ENCODE measurements around the gene FITM1.

Gene FITM1

DNA sequence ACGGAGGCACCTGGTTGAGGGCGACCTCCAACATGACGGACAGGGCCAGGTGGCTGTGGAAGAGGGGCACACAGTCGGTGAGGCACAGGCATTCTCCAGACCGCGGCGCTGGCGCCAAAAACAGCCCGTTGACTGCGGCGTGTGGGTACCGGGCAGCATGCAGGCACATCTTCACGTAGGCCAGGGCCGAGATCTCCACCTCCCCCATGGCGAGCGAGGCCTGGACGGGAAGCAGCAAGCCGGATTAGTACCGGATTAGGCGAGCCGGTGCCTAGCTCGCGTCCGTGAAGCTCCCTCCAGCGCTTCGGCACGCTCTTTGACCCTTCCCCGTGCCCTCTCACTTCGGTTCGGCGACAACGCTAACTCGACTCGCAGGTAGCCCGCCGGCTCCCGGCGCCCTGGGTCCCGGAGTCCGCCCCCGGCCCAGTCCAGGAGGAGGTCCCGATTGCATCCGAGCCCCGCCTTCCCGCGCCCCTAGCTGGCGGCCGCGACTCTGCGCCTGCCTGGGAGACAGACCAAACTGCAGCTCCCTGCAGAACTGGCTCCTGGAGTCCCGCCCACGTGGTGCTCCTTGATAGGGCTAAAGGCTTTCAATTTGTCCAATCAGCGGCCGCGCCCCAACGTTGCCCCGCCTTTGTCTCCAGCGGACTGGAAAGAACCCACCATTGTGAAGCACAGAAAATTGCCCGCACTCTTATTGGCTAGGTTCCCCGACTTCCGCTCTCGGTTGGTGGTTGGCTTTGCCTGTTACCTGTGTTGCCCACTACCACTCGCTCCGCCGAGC lies 10.8 kb downstream of the FITM1 start, which contains the start of gene EMC9:
Gene EMC9 (minus strand): TSS at position 495 of the 784 bp plus-strand sequence. CDS start 287 bp downstream, at position 208.
- peak within 1 kb of the TSS; percentile 95 for H3K4me3 ChIP-seq (ENCODE audit: low read depth, low read length)
- H3K4me1 ChIP-seq: no peaks in the 10 kb centered on the region
- H3K27me3 ChIP-seq: no peaks in the 10 kb centered on the region
- TF ChIP-seq CTCF (IDR thresholded peaks at IDR 0.05; ENCODE audit: low read depth, low read length): peak; percentile 27
- H3K9me3 ChIP-seq: no peaks in the 10 kb centered on the region
- DNase-seq: peak; percentile 100
- H3K36me3 ChIP-seq: peaks cover 16% of the 10 kb centered on the region

DNA sequence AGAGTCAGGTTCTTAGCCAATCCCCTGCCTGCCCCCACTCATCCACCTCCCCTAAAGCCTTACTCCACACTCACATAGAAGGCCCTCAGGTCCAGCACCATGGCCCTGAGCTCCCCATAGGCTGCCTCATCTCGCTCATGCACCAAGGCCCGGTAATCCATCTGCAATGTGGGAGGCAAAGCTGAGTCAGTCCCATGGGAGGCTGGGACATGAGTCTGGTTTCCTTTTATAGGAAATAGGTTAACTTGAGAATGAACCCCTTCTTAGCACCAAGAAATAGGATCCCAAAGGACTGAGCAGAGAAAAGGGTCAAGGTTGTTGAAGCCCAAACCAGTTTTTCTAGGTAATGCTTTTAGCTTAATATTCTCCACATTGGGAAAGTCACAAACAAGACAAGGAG lies 13.1 kb downstream of the FITM1 start:
- Histone ChIP-seq H3K4me3 (ENCODE audit: low read depth, low read length) (no peak overlapping the region), H3K27me3 (no peaks in the 10 kb centered on the region), H3K36me3 (peaks cover 11% of the 10 kb centered on the region), H3K4me1 (no peaks in the 10 kb centered on the region), H3K9me3 (no peaks in the 10 kb centered on the region)
- DNase-seq: no peak
- no peak for TF ChIP-seq CTCF (IDR thresholded peaks at IDR 0.05; ENCODE audit: low read depth, low read length)

DNA sequence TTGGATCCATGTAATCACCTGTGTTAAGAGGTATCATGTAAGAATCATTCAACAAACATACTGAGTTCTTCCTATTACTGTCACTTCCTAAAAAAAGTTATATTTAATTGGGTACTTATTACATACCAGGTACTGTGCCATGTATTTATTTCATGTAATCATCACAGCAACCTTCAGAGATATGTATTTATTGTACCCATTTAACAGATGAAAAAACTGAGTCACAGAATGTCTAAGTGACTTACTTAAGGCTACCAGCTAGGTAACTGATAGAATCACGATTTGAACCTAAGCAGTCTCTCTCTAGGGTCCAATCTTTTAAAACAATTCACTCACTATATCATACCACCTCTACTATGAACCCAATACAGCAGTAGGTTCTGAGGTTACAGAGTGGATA lies 14.0 kb downstream of the FITM1 start:
- no peak for DNase-seq
- no peak for TF ChIP-seq CTCF (IDR thresholded peaks at IDR 0.05; ENCODE audit: low read depth, low read length)
- Histone ChIP-seq H3K4me1 (no peaks in the 10 kb centered on the region), H3K4me3 (ENCODE audit: low read depth, low read length) (no peak overlapping the region), H3K36me3 (peaks cover 4% of the 10 kb centered on the region), H3K27me3 (no peaks in the 10 kb centered on the region), H3K9me3 (no peaks in the 10 kb centered on the region)

DNA sequence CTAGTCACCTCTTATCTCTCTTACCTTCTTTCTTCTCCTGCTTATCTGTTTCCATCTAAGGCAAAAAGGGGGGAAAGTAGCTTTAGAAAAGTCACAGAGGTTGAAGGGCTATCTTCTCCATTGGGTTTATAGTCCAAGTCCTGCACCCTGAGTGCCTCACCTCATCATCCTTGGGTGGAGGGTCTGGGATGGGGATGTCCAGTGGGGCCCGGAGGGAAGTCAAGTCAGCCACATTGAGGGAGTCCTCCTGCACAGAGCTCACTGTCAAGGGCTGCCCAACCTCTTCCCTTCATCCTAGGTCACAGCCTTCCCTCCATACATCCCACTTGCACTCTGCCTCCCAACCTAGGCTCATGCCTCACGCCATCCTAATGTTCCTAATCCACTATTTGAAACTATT lies 14.8 kb downstream of the FITM1 start:
- no peak for TF ChIP-seq CTCF (IDR thresholded peaks at IDR 0.05; ENCODE audit: low read depth, low read length)
- H3K4me3 ChIP-seq (ENCODE audit: low read depth, low read length): no peak overlapping the region
- no peaks in the 10 kb centered on the region for H3K4me1 ChIP-seq
- no peaks in the 10 kb centered on the region for H3K27me3 ChIP-seq
- no peak for DNase-seq
- H3K36me3 ChIP-seq: peaks cover 10% of the 10 kb centered on the region
- H3K9me3 ChIP-seq: no peaks in the 10 kb centered on the region

GRCh38 chr14:24145690-24146452 lies 15.4 kb downstream of the FITM1 start:
- TF ChIP-seq CTCF (IDR thresholded peaks at IDR 0.05; ENCODE audit: low read depth, low read length): no peak
- DNase-seq: no peak

More at GRCh38 chr14:24145690-24146452, 15.4 kb downstream of the FITM1 start:
- no peaks in the 10 kb centered on the region for H3K27me3 ChIP-seq
- peak overlapping the region; percentile 90 for H3K4me3 ChIP-seq (ENCODE audit: low read depth, low read length)
- H3K36me3 ChIP-seq: peaks cover 17% of the 10 kb centered on the region
- H3K4me1 ChIP-seq: no peaks in the 10 kb centered on the region
- no peaks in the 10 kb centered on the region for H3K9me3 ChIP-seq

Data from BE2C (cell line).